Loucy (cell line): ENCODE measurements around the gene CD44.

Experiments used
- H2AFZ ChIP-seq: fragments of 200-600 bp; sonication (generic); 2 replicates; pipeline ENCODE4 v1.6.0; 2016; ENCODE audit warnings: antibody characterized with exemption, mild to moderate bottlenecking, low read length, moderate library complexity
- H3F3A ChIP-seq: fragments of 200-600 bp; 2 replicates; pipeline ENCODE4 v1.6.0; 2016; ENCODE audit warnings: antibody characterized with exemption, low read depth, mild to moderate bottlenecking
- H3K27me3 ChIP-seq: fragments of 200-600 bp; sonication (generic); 2 replicates; pipeline ENCODE4 v1.6.1; 2014; ENCODE audit warnings: low read length, mild to moderate bottlenecking; ENCODE audit not compliant: insufficient read depth, poor library complexity, severe bottlenecking
- H3K36me3 ChIP-seq: fragments of 200-600 bp; sonication (generic); 2 replicates; pipeline ENCODE4 v1.6.1; 2016; ENCODE audit warnings: low read length; ENCODE audit not compliant: insufficient read depth
- H3K4me1 ChIP-seq: fragments of 200-600 bp; sonication (generic); 2 replicates; pipeline ENCODE4 v1.5.1; 2014; ENCODE audit warnings: low read length, mild to moderate bottlenecking; ENCODE audit not compliant: insufficient read depth, poor library complexity, severe bottlenecking
- H3K4me2 ChIP-seq: fragments of 200-600 bp; sonication (generic); 2 replicates; pipeline ENCODE4 v1.6.0; 2014; ENCODE audit warnings: antibody characterized with exemption, low read length, low read depth, mild to moderate bottlenecking; ENCODE audit not compliant: poor library complexity, severe bottlenecking
- H3K4me3 ChIP-seq: fragments of 200-600 bp; sonication (generic); 2 replicates; pipeline ENCODE4 v1.5.1; 2014; ENCODE audit warnings: low read length, mild to moderate bottlenecking, mixed read lengths; ENCODE audit not compliant: poor library complexity, severe bottlenecking
- H3K79me2 ChIP-seq: fragments of 200-600 bp; sonication (generic); 2 replicates; pipeline ENCODE4 v1.6.1; 2014; ENCODE audit warnings: low read length; ENCODE audit not compliant: insufficient read depth
- H3K9ac ChIP-seq: fragments of 200-600 bp; sonication (generic); 2 replicates; pipeline ENCODE4 v1.6.0; 2014; ENCODE audit warnings: mild to moderate bottlenecking, low read depth, low read length, moderate library complexity; ENCODE audit not compliant: poor library complexity, severe bottlenecking
- H3K9me2 ChIP-seq: fragments of 200-600 bp; sonication (generic); replicated peaks from 2 replicates; pipeline ENCODE4 v1.6.1; 2016; ENCODE audit warnings: low read depth, low read length, mixed read lengths
- H3K9me3 ChIP-seq: fragments of 200-600 bp; sonication (generic); 2 replicates; pipeline ENCODE4 v1.6.1; 2014; ENCODE audit warnings: mild to moderate bottlenecking, antibody characterized with exemption, low read length, low read depth; ENCODE audit not compliant: insufficient read depth
- H4K20me1 ChIP-seq: fragments of 200-600 bp; sonication (generic); 2 replicates; pipeline ENCODE4 v1.6.0; 2014; ENCODE audit warnings: antibody characterized with exemption, low read length, mild to moderate bottlenecking; ENCODE audit not compliant: insufficient read depth, poor library complexity, severe bottlenecking
- EZH2phosphoT487 ChIP-seq: fragments of 200-600 bp; IDR thresholded peaks from 2 replicates; pipeline ENCODE4 v1.6.1; 2018; ENCODE audit warnings: antibody characterized with exemption, mild to moderate bottlenecking, moderate library complexity, borderline replicate concordance
- TF ChIP-seq, protein P1 (sequence below): fragments of 200-600 bp; sonication (generic); conservative IDR thresholded peaks from 2 replicates; pipeline ENCODE4 v1.5.1; 2014; ENCODE audit warnings: mild to moderate bottlenecking, antibody characterized with exemption, low read length

CD44 gene

DNA sequence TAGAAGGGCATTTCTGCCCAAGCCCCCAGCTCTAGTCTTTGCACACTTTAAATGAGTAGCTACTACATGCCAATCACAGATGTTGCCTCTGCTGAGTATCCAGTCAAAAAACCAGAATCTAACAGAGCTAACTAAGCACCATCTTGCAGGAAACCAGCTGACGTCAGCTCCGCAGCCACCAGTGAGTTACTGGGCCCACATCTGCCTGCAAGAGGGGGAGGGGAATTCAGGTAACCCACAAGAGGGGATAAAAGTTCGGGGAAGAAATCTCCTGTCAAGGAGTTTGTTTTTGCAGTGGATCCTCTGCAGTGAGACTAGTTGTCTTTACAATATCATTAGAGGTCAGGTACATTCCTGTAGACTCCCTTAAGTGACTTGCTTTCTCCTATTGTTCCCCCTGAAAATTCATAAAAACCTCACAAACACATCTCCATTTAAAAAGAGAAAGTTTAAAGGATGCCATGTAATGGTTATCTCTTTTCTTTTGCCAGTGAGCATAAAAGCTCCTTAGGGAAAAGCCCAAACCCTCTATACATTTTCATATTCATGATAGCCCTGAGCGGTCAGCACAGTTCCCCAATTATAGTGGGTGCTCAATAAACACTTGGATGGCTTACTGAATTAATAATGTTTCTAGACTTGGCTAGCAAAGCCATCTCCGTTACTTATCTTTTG, 9.3 kb downstream of the CD44 start:
- no peak overlapping the region for H3K4me3 ChIP-seq
- H3K9me2 ChIP-seq, result no peaks in the 10 kb centered on the region
- H3K4me1 ChIP-seq, result peaks cover 82% of the 10 kb centered on the region
- no peak for TF ChIP-seq EZH2phosphoT487
- TF ChIP-seq, protein P1, sequence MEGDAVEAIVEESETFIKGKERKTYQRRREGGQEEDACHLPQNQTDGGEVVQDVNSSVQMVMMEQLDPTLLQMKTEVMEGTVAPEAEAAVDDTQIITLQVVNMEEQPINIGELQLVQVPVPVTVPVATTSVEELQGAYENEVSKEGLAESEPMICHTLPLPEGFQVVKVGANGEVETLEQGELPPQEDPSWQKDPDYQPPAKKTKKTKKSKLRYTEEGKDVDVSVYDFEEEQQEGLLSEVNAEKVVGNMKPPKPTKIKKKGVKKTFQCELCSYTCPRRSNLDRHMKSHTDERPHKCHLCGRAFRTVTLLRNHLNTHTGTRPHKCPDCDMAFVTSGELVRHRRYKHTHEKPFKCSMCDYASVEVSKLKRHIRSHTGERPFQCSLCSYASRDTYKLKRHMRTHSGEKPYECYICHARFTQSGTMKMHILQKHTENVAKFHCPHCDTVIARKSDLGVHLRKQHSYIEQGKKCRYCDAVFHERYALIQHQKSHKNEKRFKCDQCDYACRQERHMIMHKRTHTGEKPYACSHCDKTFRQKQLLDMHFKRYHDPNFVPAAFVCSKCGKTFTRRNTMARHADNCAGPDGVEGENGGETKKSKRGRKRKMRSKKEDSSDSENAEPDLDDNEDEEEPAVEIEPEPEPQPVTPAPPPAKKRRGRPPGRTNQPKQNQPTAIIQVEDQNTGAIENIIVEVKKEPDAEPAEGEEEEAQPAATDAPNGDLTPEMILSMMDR, result no peak
- H3K36me3 ChIP-seq, result peaks cover 6% of the 10 kb centered on the region; the same call in 1 of the 2 replicates
- H3F3A ChIP-seq, result no peaks in the 10 kb centered on the region
- no peak overlapping the region for H2AFZ ChIP-seq
- H3K27me3 ChIP-seq, result no peaks in the 10 kb centered on the region
- H3K4me2 ChIP-seq, result peak overlapping the region; percentile 24
- H3K79me2 ChIP-seq, result peaks cover 100% of the 10 kb centered on the region
- no peaks in the 10 kb centered on the region for H3K9me3 ChIP-seq
- H4K20me1 ChIP-seq, result peaks cover 88% of the 10 kb centered on the region
- no peak overlapping the region for H3K9ac ChIP-seq

DNA sequence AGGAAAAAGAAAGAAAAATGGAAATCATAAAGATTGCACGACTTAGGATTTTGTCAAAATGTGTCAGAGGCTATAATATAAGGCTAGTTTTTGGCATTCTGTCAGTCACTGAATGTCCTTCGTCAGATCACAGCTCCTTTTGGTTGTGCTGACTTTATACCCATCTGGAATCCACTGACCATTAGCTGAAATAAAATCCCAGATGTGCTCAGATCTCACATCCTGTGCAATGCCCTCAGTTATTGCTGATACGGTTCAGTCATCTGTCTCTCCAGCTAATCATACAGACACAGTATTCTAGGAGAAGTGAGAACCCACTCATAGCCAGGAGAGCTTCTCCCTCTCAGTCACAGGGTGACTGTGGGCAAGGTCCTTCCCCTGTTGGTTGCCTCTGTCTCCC, 11.5 kb downstream of the CD44 start:
- H3K79me2 ChIP-seq, result peaks cover 100% of the 10 kb centered on the region
- peaks cover 86% of the 10 kb centered on the region for H4K20me1 ChIP-seq
- H3K9me3 ChIP-seq, result no peaks in the 10 kb centered on the region
- H3K4me3 ChIP-seq, result no peak overlapping the region
- H3F3A ChIP-seq, result no peaks in the 10 kb centered on the region
- no peak overlapping the region for H3K4me2 ChIP-seq
- TF ChIP-seq, protein P1, result no peak
- TF ChIP-seq EZH2phosphoT487, result no peak
- no peak overlapping the region for H3K9ac ChIP-seq
- no peaks in the 10 kb centered on the region for H3K9me2 ChIP-seq
- peaks cover 6% of the 10 kb centered on the region; the same call in 1 of the 2 replicates for H3K36me3 ChIP-seq
- peaks cover 82% of the 10 kb centered on the region for H3K4me1 ChIP-seq
- no peak overlapping the region for H2AFZ ChIP-seq
- no peaks in the 10 kb centered on the region for H3K27me3 ChIP-seq

DNA sequence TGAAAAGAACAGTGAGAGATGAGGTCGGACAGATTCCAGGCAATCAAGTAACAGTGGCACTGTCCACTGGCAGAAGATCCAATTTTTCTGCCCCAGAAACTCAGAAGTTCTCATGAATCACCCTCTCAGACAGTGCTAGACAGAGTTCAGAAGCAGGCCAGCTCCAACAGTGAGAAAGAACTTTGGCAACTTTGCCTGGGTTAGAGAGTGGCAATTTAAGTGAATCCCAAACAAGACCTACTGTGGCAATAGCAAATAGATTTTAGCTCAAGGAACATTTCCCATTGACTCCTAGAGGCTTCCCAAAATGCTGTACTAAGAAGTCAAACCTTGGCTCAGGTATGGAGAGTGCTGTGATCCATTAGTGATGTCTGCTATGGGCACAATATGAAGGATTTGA, 12.3 kb downstream of the CD44 start:
- Histone ChIP-seq H3K27me3 (no peaks in the 10 kb centered on the region), H3K9ac (no peak overlapping the region), H2AFZ (no peak overlapping the region), H3F3A (no peaks in the 10 kb centered on the region), H3K9me2 (no peaks in the 10 kb centered on the region), H3K4me1 (peaks cover 82% of the 10 kb centered on the region), H3K79me2 (peaks cover 100% of the 10 kb centered on the region), H3K9me3 (no peaks in the 10 kb centered on the region), H3K36me3 (peaks cover 6% of the 10 kb centered on the region; the same call in 1 of the 2 replicates), H3K4me3 (no peak overlapping the region), H3K4me2 (no peak overlapping the region), H4K20me1 (peaks cover 86% of the 10 kb centered on the region)
- no peak for TF ChIP-seq EZH2phosphoT487
- TF ChIP-seq, protein P1, result no peak
